PC-3 (cell line): ENCODE data around the gene SAPCD2. TPM values are rescaled to one million over a fixed set of nuclear protein-coding genes. Genes with fewer than 3 reads are reported as not detected.

Experiments
- ATAC-seq: fragments of 200-7000 bp; cut with Tn5 transposase; 2 replicates; pipeline ENCODE4 v1.9.1; 2020; ENCODE audit warnings: mild to moderate bottlenecking, moderate library complexity
- BruUV-seq: library from RNA; stranded (reverse); fragments of 400-500 nt; replicated peaks from 2 replicates; lab custom pipeline; 2021; lab: Mats Ljungman, UMichigan
- CTCF ChIA-PET: fragments of 300-600 bp; sonication (Branson Sonifier 250); formaldehyde crosslinking; loops from one replicate; lab custom pipeline; 2022; ENCODE audit warnings: antibody characterized with exemption; lab: Charles Lee
- POLR2A ChIA-PET: fragments of 300-600 bp; sonication (Branson Sonifier 250); formaldehyde crosslinking; loops from one replicate; lab custom pipeline; 2022; ENCODE audit warnings: antibody characterized with exemption; ENCODE audit not compliant: unreplicated experiment; lab: Charles Lee
- DNase-seq: peaks from one replicate; pipeline ENCODE4 v3.0.0-alpha.2; 2015
- H2AFZ ChIP-seq: fragments of 300-600 bp; sonication (generic); 2 replicates; pipeline ENCODE4 v1.6.0; 2016; ENCODE audit warnings: antibody characterized with exemption, low read length
- H3F3A ChIP-seq: fragments of 300-600 bp; sonication (generic); one replicate; pipeline ENCODE4 v1.6.0; 2017; ENCODE audit warnings: antibody characterized with exemption, low read length, control low read depth, mild to moderate bottlenecking; ENCODE audit not compliant: unreplicated experiment
- H3K27ac ChIP-seq: fragments of 300-600 bp; sonication (generic); 2 replicates; pipeline ENCODE4 v1.5.1; 2016; ENCODE audit warnings: mild to moderate bottlenecking, low read length
- H3K27me3 ChIP-seq: fragments of 300-600 bp; sonication (generic); 2 replicates; pipeline ENCODE4 v1.6.1; 2016; ENCODE audit warnings: low read length, mixed read lengths
- H3K36me3 ChIP-seq: fragments of 300-600 bp; sonication (generic); 2 replicates; pipeline ENCODE4 v1.6.1; 2016; ENCODE audit warnings: low read depth, mixed run types, low read length, mixed read lengths
- H3K4me1 ChIP-seq: fragments of 300-600 bp; sonication (generic); 2 replicates; pipeline ENCODE4 v1.5.1; 2016; ENCODE audit warnings: low read length; ENCODE audit not compliant: insufficient read depth
- H3K4me2 ChIP-seq: fragments of 300-600 bp; sonication (generic); 2 replicates; pipeline ENCODE4 v1.6.0; 2016; ENCODE audit warnings: low read length
- H3K4me3 ChIP-seq: fragments of 300-600 bp; sonication (generic); 2 replicates; pipeline ENCODE4 v1.5.1; 2016; ENCODE audit warnings: mild to moderate bottlenecking, low read length, mixed read lengths
- H3K79me2 ChIP-seq: fragments of 300-600 bp; sonication (generic); 2 replicates; pipeline ENCODE4 v1.6.1; 2017; ENCODE audit warnings: low read length, mixed read lengths
- H3K9ac ChIP-seq: fragments of 300-600 bp; sonication (generic); 2 replicates; pipeline ENCODE4 v1.6.0; 2016; ENCODE audit warnings: mild to moderate bottlenecking, low read length
- H3K9me2 ChIP-seq: fragments of 300-600 bp; sonication (generic); replicated peaks from 2 replicates; pipeline ENCODE4 v1.6.1; 2016; ENCODE audit warnings: mixed run types, low read length, mixed read lengths
- H3K9me3 ChIP-seq: fragments of 300-600 bp; sonication (generic); 2 replicates; pipeline ENCODE4 v1.6.1; 2016; ENCODE audit warnings: low read length, mixed read lengths
- H4K20me1 ChIP-seq: fragments of 300-600 bp; sonication (generic); 2 replicates; pipeline ENCODE4 v1.6.1; 2016; ENCODE audit warnings: low read length, mixed read lengths
- CTCF ChIP-seq: fragments of 300-600 bp; sonication (generic); conservative IDR thresholded peaks from 2 replicates; pipeline ENCODE4 v1.5.1; 2017; ENCODE audit warnings: antibody characterized with exemption, low read depth, mild to moderate bottlenecking, low read length
- EZH2 ChIP-seq: fragments of 300-600 bp; sonication (generic); IDR thresholded peaks from one replicate; pipeline ENCODE4 v1.6.1; 2017; ENCODE audit warnings: antibody characterized with exemption, mild to moderate bottlenecking, low read length; ENCODE audit not compliant: unreplicated experiment
- EZH2phosphoT487 ChIP-seq: fragments of 300-600 bp; sonication (generic); IDR thresholded peaks from 2 replicates; pipeline ENCODE4 v1.6.1; 2018; ENCODE audit warnings: mild to moderate bottlenecking, antibody characterized with exemption, low read length, borderline replicate concordance
- intact Hi-C: fragments of 100-400 bp; cut with micrococcal nuclease; formaldehyde crosslinking; loops from 2 replicates; pipeline ENCODE4 v1.9.0; 2023
- total RNA-seq: library from RNA; depleted of rRNA; stranded (reverse); fragments of >200 nt; gene quantifications from 2 replicates; pipeline ENCODE4 v1.2.3, GENCODE V29; 2014

SAPCD2 gene
- total RNA-seq, 1 experiment from 2014 or later, result 98.4 TPM

DNA sequence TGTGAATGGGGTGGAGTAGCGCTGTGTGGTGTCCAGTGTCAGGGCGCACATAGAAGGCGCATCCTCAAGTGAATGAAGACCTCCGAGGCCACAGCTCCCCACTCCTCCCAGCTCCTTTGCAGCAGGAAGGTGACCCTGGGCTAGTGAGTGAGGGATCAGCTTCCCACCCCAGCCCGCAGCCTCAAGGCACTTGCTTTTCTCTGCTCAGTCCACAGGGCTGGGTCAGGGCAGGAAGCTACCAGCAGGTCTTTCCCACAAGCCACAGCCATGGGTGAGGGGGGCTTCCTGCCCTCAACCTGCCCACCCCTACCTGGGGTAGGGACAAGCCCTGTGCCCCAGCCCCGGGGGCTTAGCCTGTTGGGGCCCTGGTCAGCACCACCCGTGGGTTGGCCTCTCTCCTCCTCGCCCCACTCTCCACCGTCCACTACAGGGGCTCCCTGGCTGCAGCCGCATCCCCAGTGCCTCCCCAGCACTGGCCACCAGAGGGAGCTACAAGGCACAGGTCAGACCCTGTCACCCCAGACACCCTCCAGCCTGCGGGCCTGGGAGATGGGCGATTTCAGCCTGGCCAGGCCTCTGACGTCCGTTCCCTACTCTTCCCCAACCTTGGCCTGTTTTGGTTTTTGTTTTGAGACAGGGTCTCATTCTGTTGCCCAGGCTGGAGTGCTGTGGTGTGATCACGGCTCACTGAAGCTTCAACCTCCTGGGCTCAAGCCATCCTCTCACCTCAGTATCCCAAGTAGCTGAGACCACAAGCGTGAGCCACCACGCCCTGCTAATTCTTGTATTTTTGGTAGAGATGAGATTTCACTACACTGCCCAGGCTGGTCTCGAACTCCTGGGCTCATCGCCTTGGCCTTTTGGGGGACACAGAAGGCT is 41.1 kb downstream of the SAPCD2 start:
- CTCF ChIA-PET, result interaction anchor here (0.5 to 1.3 kb wide), 12 partner anchors 15 to 268 kb away, joined by 3 to 12 read pairs (median 4); partner anchors contain the start of genes CLIC3, NPDC1, PAXX and SAPCD2

GRCh38 chr9:137028263-137029057 is 41.9 kb downstream of the SAPCD2 start:
- H3K9me3 ChIP-seq, result no peaks in the 10 kb centered on the region
- ATAC-seq (peak; percentile 67), DNase-seq (peak; percentile 61)
- no peaks in the 10 kb centered on the region for H4K20me1 ChIP-seq
- no TSS peak for BruUV-seq
- ChIA-PET POLR2A (interaction anchor here (0.5 kb wide), 1 partner anchor 238 kb away, joined by 4 read pairs; the partner anchor contains the start of gene TMEM141), CTCF (interaction anchor here (0.6 to 1.3 kb wide), 5 partner anchors 18 to 267 kb away, joined by 3 to 6 read pairs (median 4); partner anchors contain the start of genes NPDC1 and PAXX)
- H3K27ac ChIP-seq, result no peak overlapping the region
- no peaks in the 10 kb centered on the region for H3K9me2 ChIP-seq
- 0 out of 2 replicates have a peak overlapping the region, but pooled peaks have one; percentile 25 for H3K9ac ChIP-seq
- no peak for TF ChIP-seq EZH2phosphoT487
- TF ChIP-seq CTCF, result no peak; the same call in 1 of the 2 replicates
- no peak for TF ChIP-seq EZH2
- peak overlapping the region; percentile 97 for H3K4me2 ChIP-seq
- H2AFZ ChIP-seq, result peak overlapping the region; percentile 95
- no peaks in the 10 kb centered on the region for H3F3A ChIP-seq
- H3K36me3 ChIP-seq, result no peaks in the 10 kb centered on the region
- H3K4me3 ChIP-seq, result peak overlapping the region; percentile 68
- H3K27me3 ChIP-seq, result no peaks in the 10 kb centered on the region
- peaks cover 12% of the 10 kb centered on the region; the same call in 1 of the 2 replicates for H3K79me2 ChIP-seq
- intact Hi-C loops, result loop anchor here (5.0 kb wide), 1 partner anchor 126 kb away; no protein-coding TSS in a partner anchor
- peaks cover 13% of the 10 kb centered on the region; the same call in 1 of the 2 replicates for H3K4me1 ChIP-seq

More for the DNA sequence above, 41.1 kb downstream of the SAPCD2 start:
- Histone ChIP-seq H4K20me1 (no peaks in the 10 kb centered on the region), H3K9me2 (no peaks in the 10 kb centered on the region), H3K36me3 (no peaks in the 10 kb centered on the region), H3K9me3 (no peaks in the 10 kb centered on the region), H3K27me3 (no peaks in the 10 kb centered on the region), H3K4me1 (peaks cover 13% of the 10 kb centered on the region; the same call in 1 of the 2 replicates), H2AFZ (no peak overlapping the region), H3K27ac (no peak overlapping the region), H3K79me2 (peaks cover 12% of the 10 kb centered on the region; the same call in 1 of the 2 replicates), H3K9ac (no peak overlapping the region), H3F3A (no peaks in the 10 kb centered on the region), H3K4me2 (peak overlapping the region; percentile 97), H3K4me3 (peak overlapping the region; percentile 68; the same call in 1 of the 2 replicates)
- ATAC-seq (peak; percentile 59), DNase-seq (peak; percentile 66)
- TF ChIP-seq EZH2phosphoT487 (no peak), CTCF (peak; percentile 80)
- BruUV-seq, result no TSS peak
- intact Hi-C loops, result loop anchor here (5.0 kb wide), 1 partner anchor 127 kb away; no protein-coding TSS in a partner anchor
- POLR2A ChIA-PET, result interaction anchor here (0.5 to 0.6 kb wide), 2 partner anchors 28 to 238 kb away, joined by 3 to 4 read pairs; partner anchors contain the start of gene TMEM141
